ENCODE measurements around the gene CLIC1.

The CLIC1 gene

GRCh38 chr6:31736021-31736767, at the start of gene CLIC1:
Gene CLIC1, minus strand, starts transcription at chr6:31736530. Its CDS starts 230 bp downstream, at chr6:31736300.
- H3K27me3 Mint-ChIP-seq: no peaks in the 10 kb centered on the region
- H3K4me1 Mint-ChIP-seq: peaks cover 42 to 71% of the 10 kb centered on the region in 2 donors
- H3K36me3 Mint-ChIP-seq: peaks cover 23 to 35% of the 10 kb centered on the region in 2 donors
- ATAC-seq (replicated peaks) (peak; percentile 46 to 48), DNase-seq (peak; percentile 77)
- peak within 1 kb of the TSS; percentile 93 for H3K27ac Mint-ChIP-seq
- H3K4me3 Mint-ChIP-seq: peak within 1 kb of the TSS; percentile 94 to 98
- no peaks in the 10 kb centered on the region for H3K9me3 Mint-ChIP-seq

GRCh38 chr6:31785475-31785874, 49.1 kb upstream of the CLIC1 start:
- Mint-ChIP-seq H3K4me3 (no peak overlapping the region), H3K27ac (no peak overlapping the region), H3K27me3 (no peaks in the 10 kb centered on the region), H3K9me3 (no peaks in the 10 kb centered on the region), H3K4me1 (peaks cover 15 to 21% of the 10 kb centered on the region in 2 donors), H3K36me3 (peaks cover 47 to 48% of the 10 kb centered on the region in 2 donors)
- ATAC-seq (replicated peaks): no peak
- DNase-seq: no peak

GRCh38 chr6:31784098-31784925, 48.0 kb upstream of the CLIC1 start:
- peaks cover 11 to 13% of the 10 kb centered on the region in 2 donors for H3K4me1 Mint-ChIP-seq
- peaks cover 50 to 52% of the 10 kb centered on the region in 2 donors for H3K36me3 Mint-ChIP-seq
- no peak overlapping the region for H3K4me3 Mint-ChIP-seq
- H3K27ac Mint-ChIP-seq: peak overlapping the region; percentile 51
- ATAC-seq (replicated peaks) (no peak), DNase-seq (no peak)
- H3K27me3 Mint-ChIP-seq: no peaks in the 10 kb centered on the region
- H3K9me3 Mint-ChIP-seq: no peaks in the 10 kb centered on the region

GRCh38 chr6:31782126-31782855, 46.0 kb upstream of the CLIC1 start:
- peaks cover 54 to 64% of the 10 kb centered on the region in 2 donors for H3K36me3 Mint-ChIP-seq
- ATAC-seq (replicated peaks) (no peak), DNase-seq (no peak)
- H3K27me3 Mint-ChIP-seq: no peaks in the 10 kb centered on the region
- H3K27ac Mint-ChIP-seq: peak overlapping the region; percentile 5
- H3K4me3 Mint-ChIP-seq: no peak overlapping the region
- H3K4me1 Mint-ChIP-seq: peaks cover 14 to 22% of the 10 kb centered on the region in 2 donors
- H3K9me3 Mint-ChIP-seq: no peaks in the 10 kb centered on the region

- no peak overlapping the region for H3K27ac Mint-ChIP-seq
Measured at GRCh38 chr6:31781244-31782125, 45.2 kb upstream of the CLIC1 start.

GRCh38 chr6:31780507-31781243, 44.3 kb upstream of the CLIC1 start:
- DNase-seq: no peak
- no peaks in the 10 kb centered on the region for H3K9me3 Mint-ChIP-seq
- H3K4me1 Mint-ChIP-seq: peaks cover 23 to 33% of the 10 kb centered on the region in 2 donors
- H3K27me3 Mint-ChIP-seq: no peaks in the 10 kb centered on the region
- H3K27ac Mint-ChIP-seq: no peak overlapping the region
- ATAC-seq (replicated peaks): no peak
- peaks cover 53 to 64% of the 10 kb centered on the region in 2 donors for H3K36me3 Mint-ChIP-seq
- no peak overlapping the region for H3K4me3 Mint-ChIP-seq

More at GRCh38 chr6:31781244-31782125, 45.2 kb upstream of the CLIC1 start:
- Mint-ChIP-seq H3K9me3 (no peaks in the 10 kb centered on the region), H3K4me1 (peaks cover 20 to 30% of the 10 kb centered on the region in 2 donors), H3K27me3 (no peaks in the 10 kb centered on the region), H3K36me3 (peaks cover 57 to 68% of the 10 kb centered on the region in 2 donors), H3K4me3 (no peak overlapping the region)
- no peak for ATAC-seq (replicated peaks)
- DNase-seq: no peak

GRCh38 chr6:31779908-31780307, 43.6 kb upstream of the CLIC1 start:
- peaks cover 31 to 38% of the 10 kb centered on the region in 2 donors for H3K4me1 Mint-ChIP-seq
- H3K36me3 Mint-ChIP-seq: peaks cover 51 to 60% of the 10 kb centered on the region in 2 donors
- no peaks in the 10 kb centered on the region for H3K9me3 Mint-ChIP-seq

GRCh38 chr6:31778999-31779885, 42.9 kb upstream of the CLIC1 start:
- ATAC-seq (replicated peaks): no peak
- peaks cover 30 to 38% of the 10 kb centered on the region in 2 donors for H3K4me1 Mint-ChIP-seq
- H3K27ac Mint-ChIP-seq: peak overlapping the region; percentile 25
- peaks cover 45 to 53% of the 10 kb centered on the region in 2 donors for H3K36me3 Mint-ChIP-seq
- no peaks in the 10 kb centered on the region for H3K27me3 Mint-ChIP-seq
- no peak for DNase-seq
- no peaks in the 10 kb centered on the region for H3K9me3 Mint-ChIP-seq
- H3K4me3 Mint-ChIP-seq: no peak overlapping the region

More at GRCh38 chr6:31779908-31780307, 43.6 kb upstream of the CLIC1 start:
- DNase-seq: no peak
- no peak overlapping the region for H3K4me3 Mint-ChIP-seq
- peak overlapping the region; percentile 25 for H3K27ac Mint-ChIP-seq
- ATAC-seq (replicated peaks): no peak
- no peaks in the 10 kb centered on the region for H3K27me3 Mint-ChIP-seq

- H3K9me3 Mint-ChIP-seq: no peaks in the 10 kb centered on the region
- H3K27ac Mint-ChIP-seq: no peak overlapping the region
- DNase-seq: no peak
- no peak for ATAC-seq (replicated peaks)
- no peak overlapping the region for H3K4me3 Mint-ChIP-seq
- H3K36me3 Mint-ChIP-seq: peaks cover 41 to 48% of the 10 kb centered on the region in 2 donors
- no peaks in the 10 kb centered on the region for H3K27me3 Mint-ChIP-seq
- peaks cover 28 to 38% of the 10 kb centered on the region in 2 donors for H3K4me1 Mint-ChIP-seq
Measured at GRCh38 chr6:31778193-31778592, 41.9 kb upstream of the CLIC1 start.

- peaks cover 29 to 42% of the 10 kb centered on the region in 2 donors for H3K4me1 Mint-ChIP-seq
- peaks cover 35 to 45% of the 10 kb centered on the region in 2 donors for H3K36me3 Mint-ChIP-seq
- no peaks in the 10 kb centered on the region for H3K9me3 Mint-ChIP-seq
- H3K27me3 Mint-ChIP-seq: no peaks in the 10 kb centered on the region
- H3K27ac Mint-ChIP-seq: peak overlapping the region; percentile 93
- no peak for DNase-seq
- H3K4me3 Mint-ChIP-seq: peak overlapping the region; percentile 76 to 78
- no peak for ATAC-seq (replicated peaks)
Measured at GRCh38 chr6:31777667-31778050, 41.3 kb upstream of the CLIC1 start.

- Mint-ChIP-seq H3K4me3 (peak within 1 kb of the TSS; percentile 76 to 78), H3K27me3 (no peaks in the 10 kb centered on the region), H3K4me1 (peaks cover 29 to 43% of the 10 kb centered on the region in 2 donors), H3K27ac (peak within 1 kb of the TSS; percentile 96), H3K36me3 (peaks cover 30 to 41% of the 10 kb centered on the region in 2 donors), H3K9me3 (no peaks in the 10 kb centered on the region)
- ATAC-seq (replicated peaks): peak; percentile 91 to 93
- peak; percentile 88 for DNase-seq
Measured at GRCh38 chr6:31776989-31777666, 40.8 kb upstream of the CLIC1 start, which contains the start of gene VWA7. Gene VWA7, minus strand, starts transcription at chr6:31777328. Its CDS starts 549 bp downstream, at chr6:31776779.

Data from stimulated activated naive B cell treated with anti-CD40 and anti-IgM and Interleukin-4, amounts not matched to agents 10 μg/mL and 1 μg/mL and 100 μg/mL, for 72 hours (primary cell).